Right cardiac atrium (tissue), 5 donors: ENCODE measurements around the gene CCDC148. TPM values are rescaled to one million over a fixed set of nuclear protein-coding genes. Genes with fewer than 3 reads are reported as not detected.

Source experiments
- ATAC-seq, 2 donors: fragments of 200-7000 bp; cut with Tn5 transposase; one replicate each; pipeline versions ENCODE4 v1.8.0 to v1.9.1; 2020; ENCODE audit warnings: moderate library complexity in 2 of 2, mild to moderate bottlenecking in 1 of 2
- DNase-seq, 3 donors: peaks; one replicate each; pipeline ENCODE4 v3.0.0-alpha.2; 2020
- H3K27ac ChIP-seq: one replicate; pipeline ENCODE4 v1.5.1; 2013; ENCODE audit warnings: mild to moderate bottlenecking, low read length, control low read depth, moderate library complexity
- H3K27me3 ChIP-seq: one replicate; pipeline ENCODE4 v1.6.1; 2013; ENCODE audit not compliant: control insufficient read depth, insufficient read depth
- H3K4me1 ChIP-seq: one replicate; pipeline ENCODE4 v1.6.1; 2013; ENCODE audit warnings: low read length; ENCODE audit not compliant: control insufficient read depth, insufficient read depth
- H3K4me3 ChIP-seq: one replicate; pipeline ENCODE4 v1.5.1; 2013; ENCODE audit warnings: low read length, control low read depth
- H3K9me3 ChIP-seq: one replicate; pipeline ENCODE4 v1.6.1; 2013; ENCODE audit warnings: low read length; ENCODE audit not compliant: control insufficient read depth
- WGBS: extraction: QIAGEN DNeasy Blood & Tissue Kit; methylation state at CpG from one replicate; pipeline ENCODE4 v1.1.7; 2013; 5-methylcytosine and 5-hydroxymethylcytosine counted together
- intact Hi-C, 4 donors: fragments of 100-400 bp; cut with DNase I; formaldehyde crosslinking; loops; one replicate each; pipeline versions ENCODE4 v1.11.0 to v1.14.0; 2022 to 2023
- polyA plus RNA-seq: library from polyadenylated mRNA; stranded (reverse); fragments of 200-250 nt; gene quantifications from one replicate; pipeline ENCODE4 v1.2.3, GENCODE V29; 2013
- total RNA-seq, 4 donors: library from RNA; stranded (reverse); fragmentation: NEBNext Ultra II Directional; extraction: Animal tissue kit (Norgen Biotek cat#: 25700); gene quantifications; one replicate each; pipeline ENCODE4 v1.2.1, GENCODE V29; 2021
- donor health status: healthy with polysubstance abuse.
- donor health status: DM: no; HTN: yes; CAD: no.
- donor health status: DM: no; HTN: no; CAD: no.
- donor health status: DM: no; HTN: yes; CAD: no; lungs with severe emphysema.
- donor health status: DM: yes; HTN: yes; CAD: no.

CCDC148 gene
- total and polyA plus RNA-seq, 5 donors, result 0.23 to 2.4 (median 1.1) TPM

DNA sequence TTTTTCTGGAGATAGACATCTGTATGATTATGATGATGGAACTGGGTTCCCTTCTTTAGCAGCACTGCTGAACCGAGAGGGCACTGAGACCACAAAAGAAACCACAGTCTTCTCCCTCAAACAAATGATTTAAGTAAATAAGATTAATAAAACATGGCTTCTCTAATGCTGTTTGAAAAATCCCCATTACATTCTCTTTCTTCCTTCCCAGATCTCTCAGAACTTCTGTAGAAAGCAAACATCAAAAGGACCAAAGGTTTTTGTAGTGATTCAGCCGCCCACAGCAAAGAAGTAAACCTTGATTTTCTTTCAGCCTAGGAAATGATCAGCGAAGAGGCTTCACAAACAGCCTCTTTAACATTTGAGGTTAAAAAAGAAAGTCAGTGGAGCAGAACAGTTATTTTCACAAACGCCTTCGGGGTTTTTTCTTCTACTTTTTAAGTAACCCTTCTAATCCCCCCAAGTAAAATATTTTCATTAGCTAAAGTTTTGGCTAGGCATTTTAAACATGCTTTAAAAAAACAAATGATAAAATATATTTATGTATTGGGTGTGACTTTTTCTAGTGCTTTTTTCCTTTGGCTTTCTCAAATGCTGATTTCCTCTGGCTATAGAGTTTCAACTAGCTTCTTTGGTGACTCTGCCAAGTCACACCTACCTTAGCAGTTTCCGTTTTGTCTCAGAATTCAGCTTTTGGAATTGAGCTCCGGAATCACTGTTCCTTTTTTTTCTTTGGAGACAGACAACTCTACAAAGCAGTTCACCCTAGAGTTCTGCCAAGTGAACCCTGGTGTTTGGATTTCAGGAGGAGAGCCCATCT is 265.3 kb downstream of the CCDC148 start:
- peak; percentile 57 to 85 for ATAC-seq
- intact Hi-C loops, result no loop called here

DNA sequence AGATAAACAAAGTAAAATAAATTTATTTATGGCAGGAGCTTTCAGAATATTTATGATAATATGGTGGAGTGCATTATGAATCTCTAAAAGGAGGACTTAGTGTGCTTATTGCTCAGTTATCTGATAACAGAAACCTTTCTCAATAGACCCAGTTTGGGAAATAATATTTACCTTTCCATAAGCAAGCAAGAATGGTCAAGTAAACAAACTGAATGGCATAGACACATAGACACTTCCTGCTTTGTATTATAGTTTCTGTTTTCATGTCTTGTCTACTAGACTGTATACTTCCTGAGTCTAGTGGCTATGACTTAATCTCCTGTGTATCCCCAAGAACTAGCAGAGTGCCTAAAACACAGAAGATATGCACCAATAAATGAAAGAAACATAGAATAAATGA is 267.0 kb downstream of the CCDC148 start:
- no peak for DNase-seq
- no peaks in the 10 kb centered on the region for H3K4me1 ChIP-seq
- ATAC-seq, result no peak
- H3K4me3 ChIP-seq, result no peak overlapping the region
- no peaks in the 10 kb centered on the region for H3K9me3 ChIP-seq
- no peaks in the 10 kb centered on the region for H3K27me3 ChIP-seq
- intact Hi-C loops, result loop anchor here in 3 of 4 donors (5.0 to 10.0 kb wide), 3 partner anchors 265 to 558 kb away; partner anchors contain the start of genes CCDC148 (in 1 of the 3) and PKP4 (in 1 of the 3)
- no peak overlapping the region for H3K27ac ChIP-seq

More for the DNA sequence above, 265.3 kb downstream of the CCDC148 start:
- Histone ChIP-seq H3K4me3 (peak overlapping the region; percentile 38), H3K4me1 (no peaks in the 10 kb centered on the region), H3K9me3 (no peaks in the 10 kb centered on the region), H3K27me3 (no peaks in the 10 kb centered on the region), H3K27ac (no peak overlapping the region)
- DNase-seq, result no peak
- 32% methylated on average over 7 of the region's 7 CpGs for WGBS

GRCh38 chr2:158187908-158188307 is 268.6 kb downstream of the CCDC148 start:
- no peaks in the 10 kb centered on the region for H3K27me3 ChIP-seq
- 73% methylated on average over 1 of the region's 1 CpG for WGBS
- H3K4me1 ChIP-seq, result no peaks in the 10 kb centered on the region
- H3K4me3 ChIP-seq, result no peak overlapping the region
- intact Hi-C loops, result loop anchor here in 3 of 4 donors (5.0 to 10.0 kb wide), 3 partner anchors 267 to 559 kb away; partner anchors contain the start of genes CCDC148 (in 1 of the 3) and PKP4 (in 1 of the 3)
- H3K9me3 ChIP-seq, result no peaks in the 10 kb centered on the region
- no peak overlapping the region for H3K27ac ChIP-seq
- DNase-seq, result no peak
- no peak for ATAC-seq

GRCh38 chr2:158184556-158185343 is 271.8 kb downstream of the CCDC148 start:
- ATAC-seq, result no peak
- no peaks in the 10 kb centered on the region for H3K4me1 ChIP-seq
- no peak overlapping the region for H3K27ac ChIP-seq
- no peaks in the 10 kb centered on the region for H3K27me3 ChIP-seq
- peak in 1 of 3 donors; percentile 10 for DNase-seq
- H3K4me3 ChIP-seq, result no peak overlapping the region
- no peaks in the 10 kb centered on the region for H3K9me3 ChIP-seq
- intact Hi-C loops, result loop anchor here (5.0 to 10.0 kb wide), 4 partner anchors 270 to 568 kb away; partner anchors contain the start of genes CCDC148 (in 1 of the 4) and PKP4 (in 1 of the 4)
- 76% methylated on average over 3 of the region's 3 CpGs for WGBS

DNA sequence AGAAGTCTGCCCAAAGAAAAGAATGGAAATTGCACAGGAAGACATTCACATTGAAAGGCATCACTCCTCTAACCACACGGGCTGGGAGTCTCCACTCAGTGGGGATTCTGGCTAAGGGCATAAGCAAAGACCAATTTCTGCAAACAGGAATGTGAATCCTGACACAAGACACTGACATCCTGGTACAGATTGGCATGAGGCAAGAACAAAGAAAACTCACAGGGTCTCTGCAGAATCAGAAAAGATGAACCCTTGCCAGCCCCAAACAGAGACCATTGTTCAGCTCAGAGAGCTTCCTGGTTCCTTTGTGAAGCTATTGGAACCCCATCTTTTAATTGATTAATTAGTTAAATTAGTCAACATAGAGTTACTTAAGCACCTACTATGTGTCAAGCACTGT is 272.6 kb downstream of the CCDC148 start:
- no peak overlapping the region for H3K27ac ChIP-seq
- intact Hi-C loops, result loop anchor here in 3 of 4 donors (5.0 to 10.0 kb wide), 3 partner anchors 271 to 568 kb away; partner anchors contain the start of genes CCDC148 (in 1 of the 3) and PKP4 (in 1 of the 3)
- DNase-seq (no peak), ATAC-seq (no peak)
- H3K4me1 ChIP-seq, result no peaks in the 10 kb centered on the region
- H3K9me3 ChIP-seq, result no peaks in the 10 kb centered on the region
- WGBS, result 61% methylated on average over 1 of the region's 1 CpG
- no peak overlapping the region for H3K4me3 ChIP-seq
- no peaks in the 10 kb centered on the region for H3K27me3 ChIP-seq

DNA sequence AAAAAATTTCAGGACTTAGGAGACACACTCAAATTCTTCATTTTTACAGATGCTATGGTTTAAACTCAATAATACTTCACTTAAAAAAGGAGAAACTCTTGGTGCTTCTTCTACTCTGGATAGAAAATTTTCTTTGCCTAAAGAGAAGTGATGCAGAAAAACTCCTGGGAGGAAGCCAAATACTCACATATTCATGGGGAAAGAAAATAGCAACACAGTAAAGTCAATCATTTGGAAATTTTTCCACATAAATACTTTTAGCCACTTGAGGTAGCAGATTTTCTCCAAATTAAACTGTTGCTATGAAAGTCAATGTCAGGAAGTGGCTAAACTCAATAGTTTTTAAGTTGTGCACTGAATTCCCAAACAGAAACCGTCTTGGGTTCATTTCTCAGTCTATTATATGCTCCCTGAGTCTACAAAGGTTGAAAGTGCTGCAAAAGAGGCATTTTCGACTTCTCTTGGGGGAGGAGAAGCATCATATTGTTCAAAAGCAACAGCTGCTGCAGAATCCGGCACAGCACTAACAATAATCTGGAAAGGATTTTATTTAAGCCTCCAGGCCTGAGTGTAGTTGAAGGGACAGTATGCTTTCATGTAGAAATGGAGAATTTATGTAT is 273.8 kb downstream of the CCDC148 start:
- DNase-seq, result no peak
- intact Hi-C loops, result loop anchor here in 3 of 4 donors (5.0 to 10.0 kb wide), 3 partner anchors 272 to 570 kb away; partner anchors contain the start of genes CCDC148 (in 1 of the 3) and PKP4 (in 1 of the 3)
- ATAC-seq, result no peak
- no peaks in the 10 kb centered on the region for H3K9me3 ChIP-seq
- H3K4me3 ChIP-seq, result no peak overlapping the region
- 73% methylated on average over 3 of the region's 3 CpGs for WGBS
- no peaks in the 10 kb centered on the region for H3K27me3 ChIP-seq
- no peak overlapping the region for H3K27ac ChIP-seq
- H3K4me1 ChIP-seq, result no peaks in the 10 kb centered on the region

DNA sequence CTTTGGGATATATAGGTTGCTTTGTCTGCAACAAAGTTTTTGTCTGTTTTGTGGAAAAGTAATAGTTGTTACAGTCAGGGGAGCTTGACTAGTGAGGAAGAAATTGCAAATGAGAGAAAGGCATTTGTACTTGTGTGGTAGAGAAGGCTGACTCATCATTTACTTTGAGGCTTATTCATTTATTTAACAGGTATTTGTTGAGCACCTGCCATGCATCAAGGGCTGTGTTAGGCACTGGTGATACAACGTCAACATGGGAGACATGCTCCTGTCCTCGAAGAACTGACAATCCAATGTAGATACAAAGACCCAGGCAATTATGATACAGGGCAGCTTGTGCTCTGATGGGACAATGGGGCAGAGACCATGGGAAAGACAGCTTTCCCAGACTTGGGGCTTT is 275.4 kb downstream of the CCDC148 start:
- intact Hi-C loops, result loop anchor here in 3 of 4 donors (2.0 to 10.0 kb wide), 4 partner anchors 274 to 574 kb away; partner anchors contain the start of genes CCDC148 (in 1 of the 3) and PKP4 (in 1 of the 3)
- ATAC-seq (no peak), DNase-seq (no peak)
- Histone ChIP-seq H3K27me3 (no peaks in the 10 kb centered on the region), H3K4me1 (no peaks in the 10 kb centered on the region), H3K27ac (no peak overlapping the region), H3K9me3 (no peaks in the 10 kb centered on the region), H3K4me3 (no peak overlapping the region)
- 70% methylated on average over 2 of the region's 2 CpGs for WGBS

GRCh38 chr2:158179660-158180059 is 276.9 kb downstream of the CCDC148 start:
- WGBS, result 10% methylated on average over 2 of the region's 2 CpGs
- no peaks in the 10 kb centered on the region for H3K4me1 ChIP-seq
- intact Hi-C loops, result loop anchor here (2.0 to 10.0 kb wide), 5 partner anchors 275 to 578 kb away; partner anchors contain the start of genes CCDC148 (in 1 of the 4) and PKP4 (in 1 of the 4)
- DNase-seq (no peak), ATAC-seq (peak; percentile 51 to 59)
- H3K4me3 ChIP-seq, result no peak overlapping the region
- no peaks in the 10 kb centered on the region for H3K27me3 ChIP-seq
- H3K27ac ChIP-seq, result no peak overlapping the region
- H3K9me3 ChIP-seq, result no peaks in the 10 kb centered on the region

DNA sequence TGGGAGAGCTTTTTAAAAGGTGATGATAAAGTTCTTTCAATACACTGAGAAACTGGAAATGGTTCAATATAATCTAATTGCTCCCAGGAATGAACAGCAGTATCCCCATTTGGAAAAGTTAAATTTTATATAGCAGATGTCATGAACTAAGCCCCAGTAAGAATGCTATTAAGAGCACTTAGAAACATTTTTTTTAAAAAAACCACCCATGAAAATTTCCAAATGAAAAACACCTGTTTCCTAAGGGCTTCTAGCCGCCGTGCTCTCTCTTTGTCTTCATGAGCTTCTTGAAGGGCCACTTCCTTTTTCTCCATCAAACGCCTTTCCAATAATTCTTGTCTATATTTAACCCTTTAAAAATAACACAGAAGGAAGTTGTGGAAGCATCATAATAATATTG is 277.9 kb downstream of the CCDC148 start:
- Histone ChIP-seq H3K9me3 (no peaks in the 10 kb centered on the region), H3K4me3 (no peak overlapping the region), H3K4me1 (no peaks in the 10 kb centered on the region), H3K27ac (no peak overlapping the region), H3K27me3 (no peaks in the 10 kb centered on the region)
- 38% methylated on average over 3 of the region's 3 CpGs for WGBS
- DNase-seq, result no peak
- no peak for ATAC-seq
- intact Hi-C loops, result loop anchor here in 1 of 4 donors (5.0 kb wide), 1 partner anchor 579 kb away; no protein-coding TSS in a partner anchor

- WGBS, result 95% methylated on average over 5 of the region's 5 CpGs
- DNase-seq (no peak), ATAC-seq (no peak)
- Histone ChIP-seq H3K4me1 (no peaks in the 10 kb centered on the region), H3K27ac (no peak overlapping the region), H3K9me3 (no peaks in the 10 kb centered on the region), H3K4me3 (no peak overlapping the region), H3K27me3 (no peaks in the 10 kb centered on the region)
- intact Hi-C loops, result loop anchor here in 1 of 4 donors (5.0 kb wide), 1 partner anchor 582 kb away; no protein-coding TSS in a partner anchor
Measured at GRCh38 chr2:158174956-158175355, 281.6 kb downstream of the CCDC148 start.
